NCI-H526 treated with DMSO at 0.1 percent for 48 hours (cell line): ENCODE measurements around the gene KRT81.
"Not testable (repeated sequence)": the region's sequence is repeated elsewhere in the genome, so short reads cannot be mapped to it uniquely, and the experiment has no call there.

ENCODE experiments used
- DNase-seq: peaks from one replicate; lab custom pipeline; 2025; lab: John Stamatoyannopoulos, UW

Gene KRT81

DNA sequence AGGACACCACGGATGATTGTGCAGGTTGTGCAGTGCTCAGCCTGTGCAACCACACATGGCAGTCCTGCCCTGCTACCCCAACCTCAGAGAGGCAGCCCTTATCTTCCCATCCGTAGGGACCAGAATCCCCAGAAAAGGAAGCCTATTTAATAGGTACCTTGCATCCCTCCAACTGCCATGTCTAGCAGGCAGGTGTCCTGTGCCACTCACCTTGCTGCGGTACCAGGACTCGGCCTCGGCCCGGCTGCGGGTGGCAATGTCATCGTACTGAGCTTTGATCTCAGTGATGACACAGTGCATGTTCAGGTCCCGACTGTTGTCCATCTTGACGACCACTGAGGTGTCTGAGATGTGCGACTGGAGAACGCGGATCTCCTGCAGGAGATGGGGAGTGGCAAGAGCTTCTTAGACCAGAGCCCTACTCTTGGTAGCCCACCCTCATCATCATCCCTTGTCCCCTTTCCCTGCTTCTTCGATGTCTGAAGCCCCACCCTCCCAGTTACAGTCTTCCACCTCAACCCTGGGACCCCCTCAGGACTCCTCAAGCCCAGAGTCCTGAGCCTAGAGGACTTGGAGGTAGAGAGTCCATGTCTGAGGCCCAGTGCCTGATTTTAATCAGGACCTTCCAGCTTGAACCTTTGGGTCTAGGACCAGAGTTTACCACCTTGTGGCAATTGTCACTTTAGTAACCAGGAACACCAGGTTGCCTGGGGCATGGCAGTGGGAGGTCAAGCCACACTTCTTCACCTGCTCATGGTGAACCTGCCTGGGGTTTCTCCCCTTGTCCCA, 37.7 kb downstream of the KRT81 start:
- no peak for DNase-seq

GRCh38 chr12:52252728-52253343, 38.5 kb downstream of the KRT81 start:
- no peak for DNase-seq

DNA sequence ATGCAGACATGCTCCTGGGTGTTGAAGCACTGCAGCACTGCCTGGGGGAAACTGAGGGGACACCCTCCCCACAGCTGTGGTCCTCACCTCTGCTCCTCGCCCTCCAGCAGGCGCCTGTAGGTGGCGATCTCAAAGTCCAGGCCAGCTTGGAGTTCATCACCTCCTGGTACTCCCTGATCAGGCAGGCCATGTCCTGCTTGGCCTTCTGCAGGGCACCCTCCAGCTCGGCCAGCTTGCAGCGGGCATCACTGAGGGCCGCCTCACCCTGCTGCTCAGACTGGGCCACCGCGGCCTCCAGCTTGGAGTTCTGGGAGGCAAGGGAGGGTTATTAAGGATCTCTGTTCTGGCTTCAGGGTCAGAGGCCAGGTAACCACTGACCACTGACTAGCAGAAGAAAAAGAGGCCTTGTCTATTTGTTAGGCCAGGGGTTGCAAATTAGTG, 39.1 kb downstream of the KRT81 start:
- not testable (repeated sequence) for DNase-seq

DNA sequence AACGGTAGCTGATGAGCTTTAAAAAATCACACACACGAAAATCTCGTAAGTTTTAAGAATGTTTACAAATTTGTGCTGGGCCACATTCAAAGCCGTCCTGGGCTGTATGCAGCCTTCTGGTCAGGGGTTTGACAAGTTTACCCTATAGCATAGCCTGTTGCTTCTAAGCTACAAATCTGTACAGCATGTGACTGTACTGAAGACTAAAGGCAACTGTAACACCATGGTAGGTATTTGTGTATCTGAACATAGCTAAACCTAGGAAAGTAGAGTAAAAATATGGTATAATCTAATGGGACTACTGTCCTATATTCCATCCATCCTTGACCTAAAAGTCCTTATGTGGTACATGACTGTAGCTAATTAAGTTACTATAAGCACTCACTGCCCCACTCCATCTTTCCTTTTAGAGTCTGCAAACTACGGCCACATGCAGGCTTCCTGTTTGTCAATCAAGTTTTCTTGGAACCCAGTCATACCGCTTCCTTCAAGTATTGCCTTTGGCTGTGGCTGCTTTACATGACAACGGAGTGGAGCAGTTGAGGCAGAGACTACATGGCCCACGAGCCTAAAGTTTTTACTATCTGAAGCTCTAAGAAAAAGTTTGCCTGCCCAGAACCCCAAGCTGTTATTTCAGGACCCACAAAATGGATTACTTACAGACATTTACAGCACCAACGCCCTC, 39.8 kb downstream of the KRT81 start:
- no peak for DNase-seq

DNA sequence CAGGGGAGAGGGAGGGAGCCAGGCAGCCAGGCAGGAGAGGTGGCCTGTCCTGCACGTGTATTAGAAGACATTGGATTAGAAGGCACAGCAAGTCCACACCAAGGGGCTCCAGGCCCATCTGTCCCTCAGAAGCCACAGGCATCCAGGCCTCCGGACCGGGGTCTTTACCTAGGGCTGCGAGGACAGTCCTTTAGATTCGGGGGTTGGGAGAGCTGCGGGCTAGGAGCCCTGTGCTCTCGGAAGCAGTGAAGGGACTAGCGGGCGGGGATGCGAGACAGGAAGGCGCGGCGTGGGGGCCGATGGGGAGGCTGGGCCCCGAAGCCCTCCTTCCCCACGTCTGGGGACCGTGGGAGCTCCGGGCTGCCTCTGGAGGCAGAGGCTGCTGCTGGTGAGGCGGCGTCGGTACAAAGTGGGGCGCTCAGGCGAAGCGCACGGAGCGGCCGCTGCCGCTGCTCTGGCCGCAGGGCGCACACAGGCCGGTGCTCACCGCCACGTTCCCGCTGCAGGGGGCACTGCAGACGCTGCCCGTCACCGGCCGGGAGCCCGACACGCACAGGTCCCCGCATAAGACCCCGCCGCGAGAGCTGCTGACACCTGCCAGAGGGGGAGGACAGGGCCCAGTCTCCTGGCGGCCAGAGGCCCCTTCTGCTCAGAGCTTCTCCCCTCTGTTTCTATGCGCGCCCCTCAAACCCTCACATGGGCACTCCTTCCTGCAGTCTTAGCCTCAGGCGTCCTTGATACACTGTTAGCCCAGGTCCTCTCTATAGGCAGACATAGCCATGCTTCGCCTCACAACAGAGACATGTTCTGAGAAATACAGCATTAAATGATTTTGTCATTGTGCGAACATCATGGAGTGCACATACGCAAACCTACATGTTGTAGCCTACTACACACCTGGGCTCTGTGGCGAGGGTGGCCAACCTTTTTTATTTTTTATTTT, 41.0 kb downstream of the KRT81 start:
- DNase-seq, result no peak

DNA sequence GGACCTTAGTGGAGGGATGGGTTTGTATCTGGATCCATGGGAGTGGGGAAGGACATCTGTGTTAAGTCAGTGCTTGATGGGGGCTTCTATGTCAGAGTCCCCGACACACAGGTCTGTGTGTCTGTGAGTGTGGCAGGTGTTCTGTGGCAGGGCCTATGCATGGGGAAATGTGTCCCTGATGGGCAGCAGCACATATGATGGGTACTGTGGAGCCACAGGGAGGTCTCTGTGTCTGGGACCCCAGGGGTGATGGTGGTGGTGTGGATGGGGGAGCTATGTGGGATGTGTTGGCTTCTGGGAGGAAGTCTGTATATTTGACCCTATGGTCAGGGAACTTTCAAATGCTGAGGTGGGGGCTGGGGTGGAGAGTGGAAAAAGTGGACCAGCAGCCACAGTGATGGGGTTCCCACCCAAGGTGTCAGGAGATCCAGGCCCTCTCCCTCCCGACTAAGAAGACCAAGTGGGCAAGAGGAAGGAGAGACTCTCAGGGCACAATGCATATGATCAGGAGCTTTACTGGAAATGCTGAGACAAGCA, 41.8 kb downstream of the KRT81 start:
- no peak for DNase-seq

DNA sequence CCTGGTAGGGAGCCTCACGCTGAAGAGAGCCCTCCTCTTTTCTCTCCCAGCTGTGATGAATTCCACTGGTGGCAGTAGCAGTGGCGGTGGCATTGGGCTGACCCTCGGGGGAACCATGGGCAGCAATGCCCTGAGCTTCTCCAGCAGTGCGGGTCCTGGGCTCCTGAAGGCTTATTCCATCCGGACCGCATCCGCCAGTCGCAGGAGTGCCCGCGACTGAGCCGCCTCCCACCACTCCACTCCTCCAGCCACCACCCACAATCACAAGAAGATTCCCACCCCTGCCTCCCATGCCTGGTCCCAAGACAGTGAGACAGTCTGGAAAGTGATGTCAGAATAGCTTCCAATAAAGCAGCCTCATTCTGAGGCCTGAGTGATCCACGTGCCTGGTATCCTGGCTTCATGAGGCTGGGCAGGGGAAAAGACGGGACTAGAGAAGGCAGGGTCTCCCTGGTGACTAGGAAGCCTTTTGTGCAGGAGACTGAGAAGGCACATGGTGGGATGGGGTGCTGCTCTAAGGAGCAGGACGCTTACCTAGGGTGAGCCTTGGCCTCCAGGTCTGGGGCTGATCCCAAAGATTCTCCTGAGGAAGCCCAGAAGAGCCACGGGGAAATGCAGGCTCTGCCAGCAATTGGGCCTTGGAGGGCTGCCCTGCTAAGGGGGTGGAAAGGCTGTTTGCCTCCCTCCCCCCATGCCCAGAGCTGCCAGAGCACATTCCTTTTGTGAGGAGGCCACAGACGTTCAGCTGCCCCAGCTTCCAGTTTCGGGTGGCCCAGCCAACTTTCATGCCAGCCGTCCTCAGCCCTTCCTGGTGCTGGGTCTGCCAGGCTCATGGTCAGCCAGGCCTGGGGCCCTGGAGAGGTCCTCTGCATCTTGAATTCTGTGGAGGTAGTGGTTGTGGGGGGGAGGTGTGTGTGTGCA, 42.5 kb downstream of the KRT81 start:
- no peak for DNase-seq

DNA sequence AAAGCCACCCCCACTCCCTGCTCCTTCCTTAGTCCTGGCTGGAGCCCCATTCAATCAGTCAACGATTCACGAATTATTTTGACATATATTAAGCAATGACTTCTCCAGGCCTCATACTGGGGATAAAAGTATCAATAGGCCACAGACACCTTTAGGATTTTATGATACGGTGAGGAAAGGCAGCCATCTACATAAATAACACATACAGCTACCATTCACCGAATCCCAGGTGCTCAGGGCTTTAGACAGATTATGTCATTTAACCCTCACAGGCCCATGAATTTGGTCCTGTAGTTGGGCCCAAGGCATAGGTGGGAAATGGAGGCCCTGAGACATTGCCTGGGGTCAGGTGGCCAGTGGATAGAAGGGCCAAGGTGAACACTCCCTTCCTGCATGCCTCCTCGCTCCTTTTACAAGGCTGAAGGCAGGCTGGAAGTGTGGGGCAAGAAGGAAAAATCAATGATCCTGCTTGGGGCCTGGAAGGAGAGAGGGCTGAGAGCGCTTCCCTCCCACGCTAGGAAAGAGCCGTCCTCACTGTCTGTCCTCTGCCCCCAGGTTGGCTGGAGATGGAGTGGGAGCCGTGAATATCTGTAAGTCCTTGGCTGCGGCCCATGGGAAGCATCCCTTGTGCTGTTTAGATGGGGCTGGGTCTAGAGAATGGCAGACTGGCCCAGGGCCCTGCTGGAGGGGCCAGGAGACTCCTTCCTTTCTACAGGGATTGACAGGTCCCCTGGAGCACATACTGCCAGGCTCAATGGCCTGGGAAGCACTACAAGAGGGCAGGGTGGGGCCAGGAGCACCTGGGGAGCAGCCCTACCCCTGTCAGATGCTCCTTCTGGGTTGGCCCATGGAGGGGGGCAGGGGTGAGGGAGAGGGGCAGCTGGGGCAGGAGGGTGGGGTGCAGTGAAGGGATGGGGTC, 43.5 kb downstream of the KRT81 start:
- no peak for DNase-seq

GRCh38 chr12:52246720-52247621, 44.4 kb downstream of the KRT81 start:
- DNase-seq, result no peak

DNA sequence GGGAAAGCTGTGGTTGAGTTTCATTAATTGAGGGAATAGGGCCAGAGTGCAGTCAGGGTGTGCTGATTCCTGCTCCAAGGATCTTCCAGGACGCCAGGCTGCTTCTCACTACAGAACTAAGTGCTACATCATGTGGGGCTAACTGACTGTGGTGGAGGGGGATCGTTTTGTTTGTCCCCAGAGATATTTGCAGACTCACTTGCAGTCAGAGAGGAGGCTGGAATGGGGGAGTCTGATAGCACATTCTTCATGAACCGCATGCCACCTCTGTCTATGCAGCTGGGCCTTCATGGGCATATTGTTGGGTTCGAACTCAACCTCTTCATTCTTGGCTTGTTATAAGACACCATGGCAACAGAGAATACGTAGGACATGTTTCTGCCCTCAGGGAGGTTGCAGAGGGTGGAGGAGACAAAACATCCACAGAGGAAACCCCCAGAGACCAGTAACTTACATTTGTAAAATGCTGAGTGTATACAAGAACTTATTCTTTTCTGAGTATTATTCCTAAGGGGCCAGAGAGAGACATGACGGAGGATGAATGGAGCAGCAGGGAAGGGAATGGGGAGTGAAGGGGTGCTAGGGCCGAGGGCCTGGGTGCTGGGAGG, 45.3 kb downstream of the KRT81 start:
- no peak for DNase-seq

- no peak for DNase-seq
Measured at GRCh38 chr12:52245259-52245961, 45.9 kb downstream of the KRT81 start.

GRCh38 chr12:52244615-52244994, 46.7 kb downstream of the KRT81 start:
- DNase-seq, result no peak

DNA sequence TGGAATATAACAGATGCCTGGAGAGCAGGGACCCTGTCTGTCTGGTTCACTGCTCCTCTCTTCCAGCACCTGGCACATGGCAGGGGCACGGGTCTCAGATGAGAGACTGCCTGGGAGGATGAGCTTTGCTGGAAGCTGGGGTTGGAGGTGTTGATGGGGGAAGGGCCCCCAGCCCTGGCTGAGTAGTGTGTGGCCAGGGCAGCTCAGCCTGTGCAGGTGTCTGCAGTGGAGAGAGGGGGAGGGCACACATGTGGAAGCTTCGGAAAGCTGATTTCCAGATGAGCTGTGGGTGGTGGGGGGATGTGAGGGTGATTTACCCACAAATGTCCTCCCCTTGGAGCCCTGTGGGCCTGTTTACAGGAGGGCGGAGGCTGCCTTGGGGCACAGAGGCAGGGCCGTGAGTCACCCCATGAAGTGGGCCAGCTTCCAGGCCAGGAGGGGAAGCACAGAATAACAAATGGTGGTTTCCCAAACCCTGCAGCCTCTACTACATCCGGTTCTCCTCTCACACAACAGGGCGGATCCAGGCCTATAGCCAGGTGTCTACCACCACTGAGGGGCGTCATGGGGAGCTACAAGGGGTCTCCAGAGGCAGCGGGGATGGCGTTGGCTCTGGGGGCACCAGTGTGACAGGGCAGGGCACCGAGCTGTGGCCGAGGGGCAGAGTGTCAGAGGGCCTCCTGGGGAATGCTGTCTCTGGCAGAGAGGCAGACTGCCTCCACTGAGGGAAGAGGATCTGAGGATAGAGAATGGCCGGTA, 47.3 kb downstream of the KRT81 start:
- DNase-seq, result no peak

DNA sequence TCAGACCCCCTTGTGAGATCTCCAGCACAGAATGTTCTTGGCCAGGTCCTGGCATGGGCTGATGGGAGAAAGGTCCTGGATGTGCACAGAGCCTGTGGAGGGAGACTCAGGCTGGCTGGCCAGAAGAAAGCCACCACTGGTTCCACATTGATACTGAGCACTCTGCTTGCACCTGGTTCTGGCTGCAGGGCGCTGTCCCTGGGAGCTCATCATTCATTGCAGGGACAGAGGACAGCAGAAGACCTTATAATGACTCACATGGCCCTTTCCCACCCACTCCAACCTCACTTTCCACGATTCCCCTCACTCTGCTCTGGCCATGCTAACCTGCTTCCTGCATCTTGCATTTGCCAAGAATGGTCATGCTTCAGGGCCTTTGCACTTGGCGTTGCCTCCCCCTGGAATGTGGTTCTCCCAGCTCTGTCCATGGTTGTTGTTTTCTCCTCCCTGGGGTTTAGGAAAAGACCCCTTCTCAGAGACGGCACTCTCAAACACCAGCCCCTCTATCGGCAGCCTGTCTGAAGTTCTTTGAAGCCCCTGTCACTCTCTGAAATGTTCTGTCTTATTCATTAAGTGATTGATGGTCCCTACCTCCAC, 48.0 kb downstream of the KRT81 start:
- no peak for DNase-seq

- DNase-seq, result no peak
Measured at GRCh38 chr12:52242442-52243258, 48.7 kb downstream of the KRT81 start.
